Measurements from ENCODE around the gene TSPAN3. TPM values are rescaled to one million over a fixed set of nuclear protein-coding genes. Genes with fewer than 3 reads are reported as not detected.

Gene TSPAN3
- total and polyA plus RNA-seq, 10 of the 15 experiments (the other 5 are each of a cell fraction or from before 2014, with no cell fraction given): 18.9 to 114 (median 57.2) TPM

GRCh38 chr15:77074350-77074749 is 3.4 kb upstream of the TSPAN3 start:
- DNase-seq (ENCODE audit: low read depth, low spot score) (no peak), ATAC-seq (no peak), FAIRE-seq (no peak)
- Histone ChIP-seq H2AFZ (ENCODE audit: control insufficient read depth, low read depth, low read length) (no peak overlapping the region), H3K27me3 (replicated peaks in 1 of 2; ENCODE audit: control insufficient read depth in 2 of 2, insufficient read depth in 2 of 2, low read length in 1 of 2) (no peaks in the 10 kb centered on the region; a peak in 1 of 4 replicates), H3K4me3 (no peak overlapping the region), H3K9ac (ENCODE audit: control insufficient read depth, insufficient read depth, low read length) (no peak overlapping the region), H4K20me1 (ENCODE audit: control insufficient read depth, insufficient read depth) (no peaks in the 10 kb centered on the region), H3K4me1 (ENCODE audit: control insufficient read depth, insufficient read depth, low read length) (peaks cover 10% of the 10 kb centered on the region; the same call in 1 of the 2 replicates), H3K9me3 (replicated peaks; ENCODE audit: control insufficient read depth, insufficient read depth, low read length) (no peaks in the 10 kb centered on the region), H3K4me2 (ENCODE audit: control insufficient read depth, insufficient read depth) (no peak overlapping the region), H3K36me3 (ENCODE audit: control insufficient read depth in 2 of 2, insufficient read depth in 2 of 2, low read length in 1 of 2) (no peaks in the 10 kb centered on the region), H3K79me2 (ENCODE audit: control insufficient read depth, insufficient read depth, low read length) (peaks cover 15% of the 10 kb centered on the region), H3K27ac (ENCODE audit: control insufficient read depth, insufficient read depth) (no peak overlapping the region)
- RAD21 ChIA-PET (ENCODE audit: unreplicated experiment): no interaction called here
- WGBS (ENCODE audit: insufficient coverage, insufficient replicate concordance, low lambda C conversion rate, missing lambda C conversion rate): 58% methylated on average over 2 of the region's 2 CpGs
- in situ Hi-C loops (cut with MboI): no loop called here
- POLR2A ChIA-PET: no interaction called here
- intact Hi-C loops (cut with micrococcal nuclease; ENCODE audit: unreplicated experiment): no loop called here
- SMC1A ChIA-PET (ENCODE audit: uncharacterized antibody, unreplicated experiment): interaction anchor here (1.0 to 1.2 kb wide), 3 partner anchors 14 to 42 kb away, joined by 3 to 4 read pairs (median 3); no protein-coding TSS in a partner anchor
- CTCF ChIA-PET: interaction anchor here (1.1 kb wide), 1 partner anchor 104 kb away, joined by 3 read pairs; no protein-coding TSS in a partner anchor
- no TSS peak for BruUV-seq (replicated peaks)
- TF ChIP-seq ATF3 (IDR thresholded peaks at IDR 0.05; ENCODE audit: borderline replicate concordance, extremely low read depth, low read depth, low read length) (no peak), CUX1 (IDR thresholded peaks at IDR 0.05; ENCODE audit: insufficient replicate concordance, low read depth, low read length) (no peak), RAD21 (IDR thresholded peaks at IDR 0.05; ENCODE audit: insufficient read depth, low read depth, low read length) (no peak), YY1 (IDR thresholded peaks at IDR 0.05; ENCODE audit: low read depth, low read length) (no peak), RUNX3 (IDR thresholded peaks at IDR 0.05; ENCODE audit: low read length) (no peak), SMARCA5 (IDR thresholded peaks at IDR 0.05) (no peak), SUZ12 (IDR thresholded peaks at IDR 0.05; ENCODE audit: unreplicated experiment) (no peak), NBN (IDR thresholded peaks at IDR 0.05) (no peak), TAF1 (IDR thresholded peaks at IDR 0.05; ENCODE audit: borderline replicate concordance, low read depth, low read length) (no peak), MLLT1 (IDR thresholded peaks at IDR 0.05) (no peak), DPF2 (IDR thresholded peaks at IDR 0.05) (no peak), IRF4 (IDR thresholded peaks at IDR 0.05; ENCODE audit: low read depth, low read length) (no peak), BCLAF1 (IDR thresholded peaks at IDR 0.05) (no peak), ZNF622 (IDR thresholded peaks at IDR 0.05) (no peak), MTA3 (IDR thresholded peaks at IDR 0.05; ENCODE audit: borderline replicate concordance, low read length) (no peak)
